Smooth muscle cell (in vitro differentiated cells): ENCODE measurements around the gene UQCRFS1. TPM values are rescaled to one million over a fixed set of nuclear protein-coding genes. Genes with fewer than 3 reads are reported as not detected.

Source experiments
- DNase-seq: peaks from one replicate; lab custom pipeline; 2025; ENCODE audit not compliant: unreplicated experiment; lab: John Stamatoyannopoulos, UW
- H2AFZ ChIP-seq: fragments of 200-600 bp; sonication (generic); 2 replicates; pipeline ENCODE4 v1.6.0; 2016; ENCODE audit warnings: antibody characterized with exemption, low read depth, mild to moderate bottlenecking
- H3F3A ChIP-seq: fragments of 200-600 bp; sonication (generic); 2 replicates; pipeline ENCODE4 v1.6.0; 2017; ENCODE audit warnings: antibody characterized with exemption, low read depth
- H3K27ac ChIP-seq: fragments of 200-600 bp; sonication (generic); 2 replicates; pipeline ENCODE4 v1.5.1; 2016; ENCODE audit warnings: low read depth, mild to moderate bottlenecking
- H3K27me3 ChIP-seq: fragments of 200-600 bp; sonication (generic); 2 replicates; pipeline ENCODE4 v1.6.1; 2016; ENCODE audit warnings: low read depth, mild to moderate bottlenecking
- H3K36me3 ChIP-seq: fragments of 200-600 bp; sonication (generic); 2 replicates; pipeline ENCODE4 v1.5.1; 2016; ENCODE audit warnings: low read depth
- H3K4me1 ChIP-seq: fragments of 200-600 bp; sonication (generic); 2 replicates; pipeline ENCODE4 v1.5.1; 2016; ENCODE audit warnings: low read depth
- H3K4me2 ChIP-seq: fragments of 200-600 bp; sonication (generic); 2 replicates; pipeline ENCODE4 v1.6.0; 2016; ENCODE audit warnings: mild to moderate bottlenecking
- H3K4me3 ChIP-seq: fragments of 200-600 bp; sonication (generic); 2 replicates; pipeline ENCODE4 v1.5.1; 2016; ENCODE audit warnings: mild to moderate bottlenecking
- H3K79me2 ChIP-seq: fragments of 200-600 bp; sonication (generic); 2 replicates; pipeline ENCODE4 v1.6.0; 2016; ENCODE audit warnings: low read depth, mild to moderate bottlenecking
- H3K9ac ChIP-seq: fragments of 200-600 bp; sonication (generic); 2 replicates; pipeline ENCODE4 v1.6.0; 2016; ENCODE audit warnings: low read depth
- H3K9me3 ChIP-seq: fragments of 200-600 bp; sonication (generic); replicated peaks from 2 replicates; pipeline ENCODE4 v1.5.1; 2016; ENCODE audit warnings: low read depth
- H4K20me1 ChIP-seq: fragments of 200-600 bp; sonication (generic); 2 replicates; pipeline ENCODE4 v1.6.0; 2016; ENCODE audit warnings: low read depth
- WGBS: methylation state at CpG from one replicate; pipeline ENCODE4 v1.1.7; 2016; ENCODE audit warnings: low lambda C conversion rate; 5-methylcytosine and 5-hydroxymethylcytosine counted together
- polyA plus RNA-seq: library from polyadenylated mRNA; unstranded; fragments of >200 nt; fragmentation: Nextera tagmentation; extraction: Ambion mirVana; gene quantifications from 2 replicates; pipeline ENCODE4 v1.2.1, GENCODE V29; 2016
- small RNA-seq: library from RNA; depleted of rRNA; stranded (forward); fragments of <200 nt; gene quantifications from one replicate; pipeline ENCODE3, GENCODE V24; 2014
- total RNA-seq: library from RNA; depleted of rRNA; stranded (reverse); fragments of >200 nt; gene quantifications from 2 replicates; pipeline ENCODE4 v1.2.3, GENCODE V29; 2014
- TF ChIP-seq, protein P1 (sequence below): fragments of 200-600 bp; sonication (generic); IDR thresholded peaks from 2 replicates; pipeline ENCODE4 v1.5.1; 2017; ENCODE audit warnings: borderline replicate concordance, mild to moderate bottlenecking, antibody characterized with exemption; ENCODE audit not compliant: insufficient read depth, poor library complexity, severe bottlenecking

Gene UQCRFS1
- total and polyA plus RNA-seq, 2 experiments from 2014 or later: 37.1 to 57.9 TPM

DNA sequence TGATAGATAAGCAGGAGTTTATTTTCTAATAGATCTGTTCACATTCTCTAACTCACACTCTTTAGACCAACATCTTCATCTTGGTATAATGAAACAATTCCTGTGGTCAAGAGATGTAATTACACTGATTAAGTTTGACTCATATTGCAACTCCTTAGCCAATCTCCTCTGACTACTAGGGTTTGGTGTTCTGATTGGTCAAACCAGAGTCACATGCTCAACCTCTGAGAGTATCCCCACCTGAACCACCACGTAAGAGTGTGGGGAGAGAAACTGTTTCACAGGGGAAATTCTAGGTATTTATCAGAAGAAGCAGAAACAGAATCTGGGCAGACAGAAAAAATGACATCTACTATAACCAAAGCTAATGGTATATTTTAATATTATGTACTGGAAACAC is 42.4 kb downstream of the UQCRFS1 start:
- TF ChIP-seq, protein P1, sequence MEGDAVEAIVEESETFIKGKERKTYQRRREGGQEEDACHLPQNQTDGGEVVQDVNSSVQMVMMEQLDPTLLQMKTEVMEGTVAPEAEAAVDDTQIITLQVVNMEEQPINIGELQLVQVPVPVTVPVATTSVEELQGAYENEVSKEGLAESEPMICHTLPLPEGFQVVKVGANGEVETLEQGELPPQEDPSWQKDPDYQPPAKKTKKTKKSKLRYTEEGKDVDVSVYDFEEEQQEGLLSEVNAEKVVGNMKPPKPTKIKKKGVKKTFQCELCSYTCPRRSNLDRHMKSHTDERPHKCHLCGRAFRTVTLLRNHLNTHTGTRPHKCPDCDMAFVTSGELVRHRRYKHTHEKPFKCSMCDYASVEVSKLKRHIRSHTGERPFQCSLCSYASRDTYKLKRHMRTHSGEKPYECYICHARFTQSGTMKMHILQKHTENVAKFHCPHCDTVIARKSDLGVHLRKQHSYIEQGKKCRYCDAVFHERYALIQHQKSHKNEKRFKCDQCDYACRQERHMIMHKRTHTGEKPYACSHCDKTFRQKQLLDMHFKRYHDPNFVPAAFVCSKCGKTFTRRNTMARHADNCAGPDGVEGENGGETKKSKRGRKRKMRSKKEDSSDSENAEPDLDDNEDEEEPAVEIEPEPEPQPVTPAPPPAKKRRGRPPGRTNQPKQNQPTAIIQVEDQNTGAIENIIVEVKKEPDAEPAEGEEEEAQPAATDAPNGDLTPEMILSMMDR: no peak
- no peaks in the 10 kb centered on the region for H3K4me1 ChIP-seq
- no peaks in the 10 kb centered on the region for H3K9me3 ChIP-seq
- H3K79me2 ChIP-seq: no peaks in the 10 kb centered on the region
- no peaks in the 10 kb centered on the region for H3K36me3 ChIP-seq
- H3K4me3 ChIP-seq: no peak overlapping the region
- no peaks in the 10 kb centered on the region for H3F3A ChIP-seq
- no peak overlapping the region for H3K27ac ChIP-seq
- 49% methylated on average over 1 of the region's 1 CpG for WGBS
- H3K4me2 ChIP-seq: no peak overlapping the region
- H2AFZ ChIP-seq: no peak overlapping the region
- no peaks in the 10 kb centered on the region for H3K27me3 ChIP-seq
- DNase-seq: no peak
- H4K20me1 ChIP-seq: no peaks in the 10 kb centered on the region
- H3K9ac ChIP-seq: no peak overlapping the region

DNA sequence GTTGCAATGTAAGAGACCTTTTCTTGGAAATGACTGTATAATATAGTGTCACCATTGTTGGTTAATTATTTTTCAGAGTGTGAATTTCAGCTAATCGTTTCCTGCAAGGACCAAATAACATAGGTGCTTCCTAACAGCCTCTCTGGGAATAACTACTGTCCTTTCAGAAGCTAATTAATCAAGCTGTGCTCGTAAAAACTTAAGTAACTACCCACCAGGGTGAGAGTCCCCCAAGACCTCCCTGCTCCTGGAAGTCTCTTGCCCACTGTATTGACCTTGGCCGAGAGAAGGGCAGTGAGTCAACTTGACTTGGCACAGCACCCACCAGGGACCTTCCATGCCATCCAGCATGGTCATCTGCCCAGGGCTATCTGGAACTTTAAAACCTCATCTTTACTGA is 50.3 kb downstream of the UQCRFS1 start:
- WGBS: 62% methylated on average over 3 of the region's 3 CpGs
- Histone ChIP-seq H3K79me2 (no peaks in the 10 kb centered on the region), H3K9me3 (no peaks in the 10 kb centered on the region), H3F3A (no peaks in the 10 kb centered on the region), H2AFZ (no peak overlapping the region), H3K27me3 (no peaks in the 10 kb centered on the region), H3K36me3 (no peaks in the 10 kb centered on the region), H3K4me1 (no peaks in the 10 kb centered on the region), H3K27ac (no peak overlapping the region), H3K9ac (no peak overlapping the region), H4K20me1 (no peaks in the 10 kb centered on the region), H3K4me2 (no peak overlapping the region), H3K4me3 (no peak overlapping the region)
- TF ChIP-seq, protein P1: no peak
- DNase-seq: no peak

DNA sequence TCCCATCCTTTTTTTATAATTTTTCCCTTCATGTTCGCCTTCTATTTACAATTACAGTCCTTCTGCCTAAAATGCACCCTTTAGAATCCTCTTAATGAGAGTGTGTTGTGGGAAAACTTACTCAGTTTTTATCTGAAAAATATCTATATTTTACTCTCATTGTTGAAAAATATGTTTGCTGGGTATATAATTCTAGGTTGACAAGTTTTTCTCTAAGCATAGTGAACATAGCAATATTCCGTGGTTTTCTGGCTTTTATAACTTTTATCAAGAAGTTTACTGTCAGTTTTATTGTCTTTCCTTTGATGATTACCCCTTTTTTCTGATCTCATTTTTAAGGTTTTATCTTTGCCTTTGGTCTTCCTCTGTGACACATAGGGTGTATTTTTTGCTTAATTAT is 57.3 kb downstream of the UQCRFS1 start:
- Histone ChIP-seq H3K27ac (no peak overlapping the region), H3K4me2 (no peak overlapping the region), H3K27me3 (no peaks in the 10 kb centered on the region), H3K4me1 (no peaks in the 10 kb centered on the region), H3K9me3 (no peaks in the 10 kb centered on the region), H3F3A (no peaks in the 10 kb centered on the region), H3K79me2 (no peaks in the 10 kb centered on the region), H3K4me3 (no peak overlapping the region), H3K36me3 (no peaks in the 10 kb centered on the region), H4K20me1 (no peaks in the 10 kb centered on the region), H2AFZ (no peak overlapping the region), H3K9ac (no peak overlapping the region)
- DNase-seq: no peak
- TF ChIP-seq, protein P1: no peak
- WGBS: 73% methylated on average over 2 of the region's 2 CpGs

Small RNAs within 50 kb of the gene (small RNA-seq; reads per million reads assigned to genes)
- not detected for gene RN7SL340P
